ENCODE data around the gene GDPD4. TPM values are rescaled to one million over a fixed set of nuclear protein-coding genes. Genes with fewer than 3 reads are reported as not detected.

Gene GDPD4
- polyA plus RNA-seq, 2 of the 4 experiments (the other 2 are of a cell fraction): not detected

DNA sequence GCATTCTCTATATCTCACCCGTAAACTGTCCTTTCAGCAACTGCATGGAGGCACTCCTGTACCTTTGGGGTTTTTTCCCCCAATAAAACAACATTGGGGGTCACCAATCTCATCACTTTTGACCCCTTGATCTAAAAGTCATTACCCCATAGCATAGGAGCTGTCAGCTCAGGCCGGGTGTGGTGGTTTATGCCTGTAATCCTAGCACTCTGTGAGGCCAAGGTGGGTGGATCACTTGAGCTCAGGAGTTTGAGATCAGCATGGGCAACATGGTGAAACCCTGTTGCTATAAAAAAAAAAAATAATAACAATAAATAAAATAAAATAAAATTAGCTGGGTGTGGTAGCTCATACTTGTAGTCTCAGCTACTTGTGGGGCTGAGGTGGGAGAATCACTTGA lies 17.1 kb upstream of the GDPD4 start:
- ChIA-PET CTCF (interaction anchor here (0.6 kb wide), 2 partner anchors 636 to 829 kb away, joined by 3 to 4 read pairs; no protein-coding TSS in a partner anchor), POLR2A (no interaction called here)
- Histone ChIP-seq H3K4me3 (no peak overlapping the region), H3K4me1 (no peaks in the 10 kb centered on the region), H3K4me2 (no peak overlapping the region), H3K9me3 (no peaks in the 10 kb centered on the region), H3K27ac (no peak overlapping the region)
- no peak for TF ChIP-seq HEYL (CRISPR knock-in tag; IDR thresholded peaks at IDR 0.05)
- DNase-seq (ENCODE audit: low read depth in 1 of 2, low spot score in 1 of 2) (no peak), FAIRE-seq (no peak), ATAC-seq (no peak)
- WGBS (ENCODE audit: missing lambda C conversion rate): 67% methylated on average over 2 of the region's 2 CpGs

DNA sequence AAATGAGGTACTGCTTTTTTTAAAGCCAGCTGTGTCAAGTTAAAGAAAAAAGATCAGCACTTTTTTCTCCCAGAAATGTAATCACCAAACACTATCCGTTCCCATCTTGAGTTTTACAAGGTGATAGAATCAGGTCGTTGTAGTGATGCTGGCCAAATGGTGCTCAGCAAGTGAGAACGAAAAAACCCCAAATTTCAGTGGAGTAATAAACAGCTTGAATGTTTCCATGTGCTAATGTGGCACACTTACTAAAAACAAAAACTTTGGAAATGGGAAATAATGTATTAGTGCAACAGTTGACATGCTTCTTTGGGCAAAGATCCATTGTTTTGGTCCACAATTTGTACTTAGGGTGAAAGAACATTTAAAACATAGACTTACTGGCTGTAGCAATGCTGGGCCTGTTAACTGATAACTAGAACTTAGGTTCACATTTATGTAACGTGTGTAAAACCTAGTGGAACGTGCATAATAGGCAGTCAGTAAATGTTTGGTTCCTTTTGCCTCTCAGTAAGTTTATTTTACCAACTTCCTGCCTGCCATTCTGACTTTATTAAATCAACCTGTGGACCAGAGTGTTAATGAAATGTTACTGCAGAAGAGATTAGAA lies 15.4 kb upstream of the GDPD4 start:
- ChIA-PET CTCF (interaction anchor here (0.6 kb wide), 1 partner anchor 123 kb away, joined by 3 read pairs; no protein-coding TSS in a partner anchor), POLR2A (no interaction called here)
- TF ChIP-seq HOXB5 (CRISPR knock-in tag; IDR thresholded peaks at IDR 0.05) (no peak), NR3C1 (IDR thresholded peaks at IDR 0.05) (no peak), MAZ (IDR thresholded peaks at IDR 0.05; ENCODE audit: borderline replicate concordance, low read depth, low read length) (no peak), MYC (IDR thresholded peaks at IDR 0.05; ENCODE audit: borderline replicate concordance, low read length) (no peak), HOXB13 (CRISPR knock-in tag; IDR thresholded peaks at IDR 0.05; ENCODE audit: low read depth) (no peak), PHF8 (IDR thresholded peaks at IDR 0.05; ENCODE audit: borderline replicate concordance, low read depth) (no peak), CBX8 (IDR thresholded peaks at IDR 0.05) (no peak)
- TF ChIP-seq, protein P1, sequence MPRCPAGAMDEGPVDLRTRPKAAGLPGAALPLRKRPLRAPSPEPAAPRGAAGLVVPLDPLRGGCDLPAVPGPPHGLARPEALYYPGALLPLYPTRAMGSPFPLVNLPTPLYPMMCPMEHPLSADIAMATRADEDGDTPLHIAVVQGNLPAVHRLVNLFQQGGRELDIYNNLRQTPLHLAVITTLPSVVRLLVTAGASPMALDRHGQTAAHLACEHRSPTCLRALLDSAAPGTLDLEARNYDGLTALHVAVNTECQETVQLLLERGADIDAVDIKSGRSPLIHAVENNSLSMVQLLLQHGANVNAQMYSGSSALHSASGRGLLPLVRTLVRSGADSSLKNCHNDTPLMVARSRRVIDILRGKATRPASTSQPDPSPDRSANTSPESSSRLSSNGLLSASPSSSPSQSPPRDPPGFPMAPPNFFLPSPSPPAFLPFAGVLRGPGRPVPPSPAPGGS (IDR thresholded peaks at IDR 0.05): no peak
- TF ChIP-seq, protein P2, sequence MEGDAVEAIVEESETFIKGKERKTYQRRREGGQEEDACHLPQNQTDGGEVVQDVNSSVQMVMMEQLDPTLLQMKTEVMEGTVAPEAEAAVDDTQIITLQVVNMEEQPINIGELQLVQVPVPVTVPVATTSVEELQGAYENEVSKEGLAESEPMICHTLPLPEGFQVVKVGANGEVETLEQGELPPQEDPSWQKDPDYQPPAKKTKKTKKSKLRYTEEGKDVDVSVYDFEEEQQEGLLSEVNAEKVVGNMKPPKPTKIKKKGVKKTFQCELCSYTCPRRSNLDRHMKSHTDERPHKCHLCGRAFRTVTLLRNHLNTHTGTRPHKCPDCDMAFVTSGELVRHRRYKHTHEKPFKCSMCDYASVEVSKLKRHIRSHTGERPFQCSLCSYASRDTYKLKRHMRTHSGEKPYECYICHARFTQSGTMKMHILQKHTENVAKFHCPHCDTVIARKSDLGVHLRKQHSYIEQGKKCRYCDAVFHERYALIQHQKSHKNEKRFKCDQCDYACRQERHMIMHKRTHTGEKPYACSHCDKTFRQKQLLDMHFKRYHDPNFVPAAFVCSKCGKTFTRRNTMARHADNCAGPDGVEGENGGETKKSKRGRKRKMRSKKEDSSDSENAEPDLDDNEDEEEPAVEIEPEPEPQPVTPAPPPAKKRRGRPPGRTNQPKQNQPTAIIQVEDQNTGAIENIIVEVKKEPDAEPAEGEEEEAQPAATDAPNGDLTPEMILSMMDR (IDR thresholded peaks at IDR 0.05): no peak
- Histone ChIP-seq H3K9me3 (no peaks in the 10 kb centered on the region), H3K4me1 (no peaks in the 10 kb centered on the region), H3K4me3 (no peak overlapping the region), H3K27ac (no peak overlapping the region), H3K4me2 (no peak overlapping the region)
- no peak for DNase-seq (ENCODE audit: low read depth in 1 of 2, low spot score in 1 of 2)
- 54% methylated on average over 5 of the region's 5 CpGs for WGBS (ENCODE audit: missing lambda C conversion rate)
- no peak for ATAC-seq
- FAIRE-seq: no peak

DNA sequence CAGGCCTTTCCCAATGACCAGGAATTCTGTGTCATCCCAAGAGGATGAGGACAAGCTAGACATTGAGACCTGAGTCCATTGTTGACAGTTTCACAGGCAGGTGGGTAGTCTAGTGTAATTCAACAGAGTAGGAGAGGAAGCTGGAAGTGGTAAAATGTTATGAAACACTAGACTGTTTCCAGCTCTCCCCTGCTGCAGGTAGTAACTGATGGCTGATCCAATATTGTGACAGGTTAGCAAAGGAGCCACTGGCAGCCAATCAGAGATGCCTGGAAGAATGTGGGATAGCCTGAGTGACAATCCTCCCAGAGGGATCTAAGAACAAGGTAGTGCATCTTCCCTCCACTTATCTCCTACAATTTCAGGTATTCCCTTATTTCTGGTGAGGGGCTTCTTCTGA lies 10.6 kb upstream of the GDPD4 start:
- TF ChIP-seq ZNF302 (CRISPR knock-in tag; IDR thresholded peaks at IDR 0.05): no peak
- no peak for TF ChIP-seq HOXB5 (CRISPR knock-in tag; IDR thresholded peaks at IDR 0.05)
- no peak for TF ChIP-seq ZSCAN20 (CRISPR knock-in tag; IDR thresholded peaks at IDR 0.05)
- TF ChIP-seq, protein P3, sequence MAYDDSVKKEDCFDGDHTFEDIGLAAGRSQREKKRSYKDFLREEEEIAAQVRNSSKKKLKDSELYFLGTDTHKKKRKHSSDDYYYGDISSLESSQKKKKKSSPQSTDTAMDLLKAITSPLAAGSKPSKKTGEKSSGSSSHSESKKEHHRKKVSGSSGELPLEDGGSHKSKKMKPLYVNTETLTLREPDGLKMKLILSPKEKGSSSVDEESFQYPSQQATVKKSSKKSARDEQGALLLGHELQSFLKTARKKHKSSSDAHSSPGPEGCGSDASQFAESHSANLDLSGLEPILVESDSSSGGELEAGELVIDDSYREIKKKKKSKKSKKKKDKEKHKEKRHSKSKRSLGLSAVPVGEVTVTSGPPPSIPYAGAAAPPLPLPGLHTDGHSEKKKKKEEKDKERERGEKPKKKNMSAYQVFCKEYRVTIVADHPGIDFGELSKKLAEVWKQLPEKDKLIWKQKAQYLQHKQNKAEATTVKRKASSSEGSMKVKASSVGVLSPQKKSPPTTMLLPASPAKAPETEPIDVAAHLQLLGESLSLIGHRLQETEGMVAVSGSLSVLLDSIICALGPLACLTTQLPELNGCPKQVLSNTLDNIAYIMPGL (CRISPR knock-in tag; IDR thresholded peaks at IDR 0.05; ENCODE audit: borderline replicate concordance): no peak
- no peak for TF ChIP-seq MYC (IDR thresholded peaks at IDR 0.05; ENCODE audit: borderline replicate concordance, low read length)
- no peak for TF ChIP-seq MAFK (IDR thresholded peaks at IDR 0.05; ENCODE audit: partially characterized antibody)
- no peaks in the 10 kb centered on the region for H3K9me3 ChIP-seq
- no peak overlapping the region for H3K27ac ChIP-seq
- ATAC-seq: no peak
- H3K4me2 ChIP-seq: no peak overlapping the region
- DNase-seq (ENCODE audit: low read depth in 1 of 2, low spot score in 1 of 2): no peak
- H3K4me3 ChIP-seq: no peak overlapping the region
- CTCF ChIA-PET: interaction anchor here (0.8 to 1.2 kb wide), 2 partner anchors 8 to 116 kb away, joined by 3 read pairs; no protein-coding TSS in a partner anchor
- H3K4me1 ChIP-seq: no peaks in the 10 kb centered on the region
- no peak for FAIRE-seq
- POLR2A ChIA-PET: no interaction called here

DNA sequence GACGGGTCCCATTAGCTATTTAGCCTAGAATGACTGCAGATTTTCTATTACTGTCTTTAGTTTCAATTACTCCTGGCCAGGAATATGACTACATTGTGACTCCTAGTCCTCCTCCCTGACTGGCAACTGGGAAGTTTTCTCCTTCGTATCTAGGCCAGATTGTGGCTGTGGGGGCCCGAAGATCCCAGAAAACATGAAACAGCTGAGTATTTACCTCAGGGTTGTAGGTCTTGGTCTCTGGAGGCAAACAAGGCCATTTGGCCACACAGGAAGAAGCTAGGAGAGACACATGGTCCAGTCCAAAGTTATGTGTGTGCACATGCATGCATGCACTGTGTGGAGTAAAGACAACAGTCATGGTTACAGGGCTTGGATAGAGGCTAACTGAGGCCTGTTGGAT lies 10.2 kb upstream of the GDPD4 start:
- FAIRE-seq: no peak
- ChIA-PET POLR2A (no interaction called here), CTCF (interaction anchor here (0.8 to 1.2 kb wide), 2 partner anchors 9 to 115 kb away, joined by 3 read pairs; no protein-coding TSS in a partner anchor)
- Histone ChIP-seq H3K9me3 (no peaks in the 10 kb centered on the region), H3K4me2 (no peak overlapping the region), H3K4me3 (no peak overlapping the region), H3K4me1 (no peaks in the 10 kb centered on the region), H3K27ac (no peak overlapping the region)
- 79% methylated on average over 3 of the region's 3 CpGs for WGBS (ENCODE audit: missing lambda C conversion rate)
- no peak for ATAC-seq
- no peak for DNase-seq (ENCODE audit: low read depth in 1 of 2, low spot score in 1 of 2)
- TF ChIP-seq, protein P4, sequence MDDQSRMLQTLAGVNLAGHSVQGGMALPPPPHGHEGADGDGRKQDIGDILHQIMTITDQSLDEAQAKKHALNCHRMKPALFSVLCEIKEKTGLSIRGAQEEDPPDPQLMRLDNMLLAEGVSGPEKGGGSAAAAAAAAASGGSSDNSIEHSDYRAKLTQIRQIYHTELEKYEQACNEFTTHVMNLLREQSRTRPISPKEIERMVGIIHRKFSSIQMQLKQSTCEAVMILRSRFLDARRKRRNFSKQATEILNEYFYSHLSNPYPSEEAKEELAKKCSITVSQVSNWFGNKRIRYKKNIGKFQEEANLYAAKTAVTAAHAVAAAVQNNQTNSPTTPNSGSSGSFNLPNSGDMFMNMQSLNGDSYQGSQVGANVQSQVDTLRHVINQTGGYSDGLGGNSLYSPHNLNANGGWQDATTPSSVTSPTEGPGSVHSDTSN (IDR thresholded peaks at IDR 0.05): no peak
- no peak for TF ChIP-seq NFE2L2 (conservative IDR thresholded peaks at IDR 0.05; ENCODE audit: low read length)
